Lung (tissue), 12 donors: ENCODE measurements around the gene FOXE1. TPM values are rescaled to one million over a fixed set of nuclear protein-coding genes. Genes with fewer than 3 reads are reported as not detected.

Source experiments
- ATAC-seq: fragments of 200-7000 bp; cut with Tn5 transposase; one replicate; pipeline ENCODE4 v1.9.1; 2020; ENCODE audit warnings: moderate number of reproducible peaks; ENCODE audit not compliant: insufficient read depth, low FRiP score
- DNase-seq, 3 donors: peaks; one replicate each; pipeline ENCODE4 v3.0.0-alpha.2; 2013 to 2017
- H3K27ac ChIP-seq, 2 donors: one replicate each; pipeline ENCODE4 v1.5.1; 2013; ENCODE audit warnings: mild to moderate bottlenecking in 2 of 2, moderate library complexity in 2 of 2, control low read depth in 1 of 2, inconsistent platforms in 1 of 2, low read depth in 1 of 2, low read length in 1 of 2
- H3K27me3 ChIP-seq, 3 donors: one replicate each; pipeline ENCODE4 v1.5.1; 2013; ENCODE audit warnings: low read length in 2 of 3; ENCODE audit not compliant: control insufficient read depth in 3 of 3, insufficient read depth in 3 of 3
- H3K36me3 ChIP-seq, 4 donors: one replicate each; pipeline ENCODE4 v1.5.1; 2013; ENCODE audit warnings: low read length in 4 of 4, mild to moderate bottlenecking in 1 of 4, moderate library complexity in 1 of 4; ENCODE audit not compliant: control insufficient read depth in 4 of 4, insufficient read depth in 4 of 4
- H3K4me1 ChIP-seq, 5 donors: one replicate each; pipeline ENCODE4 v1.5.1; 2013; ENCODE audit warnings: low read length in 5 of 5, mild to moderate bottlenecking in 2 of 5, moderate library complexity in 1 of 5; ENCODE audit not compliant: control insufficient read depth in 5 of 5, insufficient read depth in 5 of 5
- H3K4me3 ChIP-seq: one replicate; pipeline ENCODE4 v1.5.1; 2013; ENCODE audit warnings: mild to moderate bottlenecking, control low read depth, moderate library complexity
- H3K9ac ChIP-seq, 2 donors: one replicate each; pipeline ENCODE4 v1.5.1; 2013; ENCODE audit warnings: low read length in 2 of 2, control low read depth in 1 of 2; ENCODE audit not compliant: insufficient read depth in 1 of 2
- H3K9me3 ChIP-seq, 4 donors: one replicate each; pipeline ENCODE4 v1.5.1; 2013; ENCODE audit warnings: low read length in 3 of 4, mild to moderate bottlenecking in 1 of 4, moderate library complexity in 1 of 4; ENCODE audit not compliant: control insufficient read depth in 4 of 4, insufficient read depth in 3 of 4
- WGBS, 2 donors: extraction: QIAGEN DNeasy Blood & Tissue Kit; methylation state at CpG; one replicate each; pipeline ENCODE4 v1.1.7; 2013; 5-methylcytosine and 5-hydroxymethylcytosine counted together
- polyA plus RNA-seq, 2 donors: library from polyadenylated mRNA; stranded (reverse); fragments of 200-250 nt; gene quantifications; one replicate each; pipeline ENCODE4 v1.2.1, GENCODE V29; 2013
- total RNA-seq, 2 donors: library from RNA; depleted of rRNA in 1 of 2; stranded (reverse); fragments of >200 nt in 1 of 2; gene quantifications; one replicate each; pipeline ENCODE4 v1.2.1, GENCODE V29; 2014 to 2021
- TF ChIP-seq, protein P1 (sequence below): IDR thresholded peaks from 2 replicates; pipeline ENCODE4 v1.5.1; 2012; ENCODE audit warnings: mild to moderate bottlenecking; ENCODE audit errors: control extremely low read depth, extremely low read depth
- donor health status: control.
- donor health status: control.
- donor health status: Bipolar disorder and iron deficiency.
- donor health status: healthy.
- donor health status: DM: yes; HTN: yes; CAD: no.

The FOXE1 gene
- total and polyA plus RNA-seq, 4 donors: 0.06 to 0.14 (median 0.08) TPM; not detected in 1

- Histone ChIP-seq H3K4me3 (no peak overlapping the region), H3K36me3 (no peaks in the 10 kb centered on the region), H3K4me1 (no peaks in the 10 kb centered on the region), H3K27ac (no peak overlapping the region), H3K9me3 (peaks cover 0 to 9% (median 3%) of the 10 kb centered on the region in 4 donors), H3K27me3 (peaks cover 0 to 31% (median 4%) of the 10 kb centered on the region in 3 donors), H3K9ac (no peak overlapping the region)
- DNase-seq (no peak), ATAC-seq (no peak)
- WGBS, 2 donors: 97 to 100% methylated on average over 1 of the region's 1 CpG
- TF ChIP-seq, protein P1, sequence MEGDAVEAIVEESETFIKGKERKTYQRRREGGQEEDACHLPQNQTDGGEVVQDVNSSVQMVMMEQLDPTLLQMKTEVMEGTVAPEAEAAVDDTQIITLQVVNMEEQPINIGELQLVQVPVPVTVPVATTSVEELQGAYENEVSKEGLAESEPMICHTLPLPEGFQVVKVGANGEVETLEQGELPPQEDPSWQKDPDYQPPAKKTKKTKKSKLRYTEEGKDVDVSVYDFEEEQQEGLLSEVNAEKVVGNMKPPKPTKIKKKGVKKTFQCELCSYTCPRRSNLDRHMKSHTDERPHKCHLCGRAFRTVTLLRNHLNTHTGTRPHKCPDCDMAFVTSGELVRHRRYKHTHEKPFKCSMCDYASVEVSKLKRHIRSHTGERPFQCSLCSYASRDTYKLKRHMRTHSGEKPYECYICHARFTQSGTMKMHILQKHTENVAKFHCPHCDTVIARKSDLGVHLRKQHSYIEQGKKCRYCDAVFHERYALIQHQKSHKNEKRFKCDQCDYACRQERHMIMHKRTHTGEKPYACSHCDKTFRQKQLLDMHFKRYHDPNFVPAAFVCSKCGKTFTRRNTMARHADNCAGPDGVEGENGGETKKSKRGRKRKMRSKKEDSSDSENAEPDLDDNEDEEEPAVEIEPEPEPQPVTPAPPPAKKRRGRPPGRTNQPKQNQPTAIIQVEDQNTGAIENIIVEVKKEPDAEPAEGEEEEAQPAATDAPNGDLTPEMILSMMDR: no peak
Observed at GRCh38 chr9:97866300-97866699, 13.3 kb downstream of the FOXE1 start.

- H3K9me3 ChIP-seq: peaks cover 0 to 9% (median 3%) of the 10 kb centered on the region in 4 donors
- TF ChIP-seq, protein P1: no peak
- DNase-seq (no peak), ATAC-seq (no peak)
- H3K4me1 ChIP-seq: no peaks in the 10 kb centered on the region
- no peaks in the 10 kb centered on the region for H3K36me3 ChIP-seq
- no peak overlapping the region for H3K27ac ChIP-seq
- H3K27me3 ChIP-seq: peaks cover 0 to 34% (median 4%) of the 10 kb centered on the region in 3 donors
- no peak overlapping the region for H3K9ac ChIP-seq
- H3K4me3 ChIP-seq: no peak overlapping the region
Observed at GRCh38 chr9:97866848-97867247, 13.8 kb downstream of the FOXE1 start.

GRCh38 chr9:97868859-97869258 lies 15.8 kb downstream of the FOXE1 start:
- Histone ChIP-seq H3K27ac (no peak overlapping the region), H3K9me3 (peaks cover 0 to 9% (median 3%) of the 10 kb centered on the region in 4 donors), H3K4me3 (no peak overlapping the region), H3K36me3 (no peaks in the 10 kb centered on the region), H3K27me3 (peaks cover 0 to 15% (median 0%) of the 10 kb centered on the region in 3 donors), H3K9ac (no peak overlapping the region), H3K4me1 (no peaks in the 10 kb centered on the region)
- 79 to 83% methylated on average over 3 of the region's 3 CpGs for WGBS, 2 donors
- no peak for DNase-seq
- no peak for ATAC-seq
- TF ChIP-seq, protein P1: no peak

- Histone ChIP-seq H3K27ac (no peak overlapping the region), H3K27me3 (peaks cover 0 to 7% (median 0%) of the 10 kb centered on the region in 3 donors), H3K36me3 (no peaks in the 10 kb centered on the region), H3K4me3 (no peak overlapping the region), H3K4me1 (peaks cover 0 to 3% (median 0%) of the 10 kb centered on the region in 5 donors), H3K9ac (no peak overlapping the region), H3K9me3 (peaks cover 0 to 2% (median 0%) of the 10 kb centered on the region in 4 donors)
- TF ChIP-seq, protein P1: no peak
- no peak for DNase-seq
- WGBS, 2 donors: 86 to 88% methylated on average over 3 of the region's 3 CpGs
- ATAC-seq: no peak
Observed at GRCh38 chr9:97873425-97873824, 20.4 kb downstream of the FOXE1 start.
